H1 (cell line): ENCODE data around the gene NR3C1. TPM values are rescaled to one million over a fixed set of nuclear protein-coding genes. Genes with fewer than 3 reads are reported as not detected.

Experiments
- CTCF ChIA-PET: fragments of 300-600 bp; sonication (Branson Sonifier 250); formaldehyde crosslinking; loops from one replicate; lab custom pipeline; 2021; ENCODE audit not compliant: partially characterized antibody; lab: Charles Lee
- POLR2A ChIA-PET: fragments of 300-600 bp; sonication (Branson Sonifier 250); formaldehyde crosslinking; loops from one replicate; lab custom pipeline; 2021; ENCODE audit warnings: inconsistent platforms; ENCODE audit not compliant: partially characterized antibody; lab: Charles Lee
- DNase-seq, 2 experiments: peaks; one replicate each; pipeline versions ENCODE4 v3.0.0 to v3.0.0-alpha.2; 2010 to 2022; ENCODE audit warnings: low spot score in 2 of 2, low read depth in 1 of 2, mixed read lengths in 1 of 2
- FAIRE-seq: peaks from 2 replicates; lab custom pipeline; 2011; peaks lifted over from hg19 to GRCh38; lab: Jason Lieb, UNC
- H2AFZ ChIP-seq: 2 replicates; pipeline ENCODE4 v1.8.1; 2012; ENCODE audit warnings: low read length, inconsistent platforms
- H2AK5ac ChIP-seq: 2 replicates; pipeline ENCODE4 v1.6.1; 2013; ENCODE audit warnings: low read depth, low read length
- H2BK120ac ChIP-seq: replicated peaks from 2 replicates; pipeline ENCODE3; 2013; ENCODE audit warnings: low read depth, low read length, inconsistent platforms
- H2BK12ac ChIP-seq: 2 replicates; pipeline ENCODE4 v1.6.1; 2013; ENCODE audit warnings: low read depth, low read length
- H2BK15ac ChIP-seq: 2 replicates; pipeline ENCODE4 v1.6.1; 2013; ENCODE audit warnings: low read length
- H2BK20ac ChIP-seq: 2 replicates; pipeline ENCODE4 v1.6.1; 2013; ENCODE audit warnings: low read length
- H2BK5ac ChIP-seq: 2 replicates; pipeline ENCODE4 v1.6.1; 2013; ENCODE audit warnings: low read depth, low read length
- H3K14ac ChIP-seq: 2 replicates; pipeline ENCODE4 v1.6.1; 2013; ENCODE audit warnings: inconsistent platforms; ENCODE audit not compliant: insufficient read length
- H3K18ac ChIP-seq: 2 replicates; pipeline ENCODE4 v1.6.1; 2013; ENCODE audit warnings: low read length; ENCODE audit errors: extremely low read depth
- H3K23ac ChIP-seq: 2 replicates; pipeline ENCODE4 v1.6.1; 2013; ENCODE audit warnings: inconsistent platforms; ENCODE audit not compliant: insufficient read length
- H3K23me2 ChIP-seq: 2 replicates; pipeline ENCODE4 v1.6.1; 2013; ENCODE audit warnings: low read depth, low read length
- H3K27ac ChIP-seq: 2 replicates; pipeline ENCODE4 v1.6.1; 2011; ENCODE audit warnings: low read depth, low read length, inconsistent platforms
- H3K27me3 ChIP-seq, 4 experiments: replicated peaks in 1 of 4; 1 replicate in 1 of 4; 2 replicates in 3 of 4; pipeline versions ENCODE4 v1.6.1 to v1.8.1; 2011 to 2013; ENCODE audit warnings: low read length in 3 of 4, mild to moderate bottlenecking in 3 of 4, inconsistent platforms in 2 of 4, mixed read lengths in 2 of 4, moderate library complexity in 1 of 4; ENCODE audit not compliant: control insufficient read depth in 3 of 4, insufficient read depth in 3 of 4; ENCODE audit errors: extremely low read depth in 1 of 4
- H3K36me3 ChIP-seq, 4 experiments: 2 replicates each; pipeline versions ENCODE4 v1.6.1 to v1.8.1; 2011 to 2013; ENCODE audit warnings: mild to moderate bottlenecking in 4 of 4, low read length in 3 of 4, moderate library complexity in 2 of 4, control low read depth in 1 of 4, inconsistent platforms in 1 of 4; ENCODE audit not compliant: insufficient read depth in 4 of 4, control insufficient read depth in 2 of 4
- H3K4ac ChIP-seq: replicated peaks from 2 replicates; pipeline ENCODE3; 2013; ENCODE audit warnings: low read length, low read depth, mixed read lengths, inconsistent platforms; ENCODE audit not compliant: insufficient read length
- H3K4me1 ChIP-seq, 4 experiments: replicated peaks in 1 of 4; 1 replicate in 1 of 4; 2 replicates in 3 of 4; pipeline versions ENCODE4 v1.6.1 to v1.8.1; 2011 to 2013; ENCODE audit warnings: low read length in 3 of 4, inconsistent platforms in 2 of 4, mixed read lengths in 1 of 4; ENCODE audit not compliant: insufficient read depth in 4 of 4, control insufficient read depth in 3 of 4
- H3K4me2 ChIP-seq, 2 experiments: 2 replicates each; pipeline versions ENCODE4 v1.6.1 to v1.8.1; 2011 to 2013; ENCODE audit warnings: low read depth in 2 of 2, low read length in 2 of 2, control low read depth in 1 of 2, inconsistent platforms in 1 of 2, mild to moderate bottlenecking in 1 of 2; ENCODE audit not compliant: insufficient read depth in 1 of 2
- H3K4me3 ChIP-seq, 4 experiments: fragments of 200-600, 300-600 bp in 1 of 4; sonication (generic), shearing (Covaris generic), sonication (Bioruptor Twin) in 1 of 4; 2 replicates each; pipeline versions ENCODE4 v1.5.1 to v1.8.1; 2011 to 2016; ENCODE audit warnings: low read length in 4 of 4, low read depth in 3 of 4, control low read depth in 2 of 4, inconsistent platforms in 2 of 4, mild to moderate bottlenecking in 2 of 4, mixed read lengths in 1 of 4, moderate library complexity in 1 of 4; ENCODE audit not compliant: insufficient read depth in 2 of 4; ENCODE audit errors: extremely low read depth in 1 of 4
- H3K56ac ChIP-seq: replicated peaks from 2 replicates; pipeline ENCODE3; 2013; ENCODE audit warnings: low read depth, mild to moderate bottlenecking, mixed read lengths, low read length, inconsistent platforms; ENCODE audit not compliant: insufficient read length
- H3K79me1 ChIP-seq: 2 replicates; pipeline ENCODE4 v1.6.1; 2013; ENCODE audit warnings: low read depth, low read length, control low read depth
- H3K79me2 ChIP-seq, 2 experiments: 2 replicates each; pipeline versions ENCODE4 v1.6.1 to v1.8.1; 2012 to 2013; ENCODE audit warnings: low read length in 2 of 2, mild to moderate bottlenecking in 2 of 2, inconsistent platforms in 1 of 2; ENCODE audit not compliant: insufficient read depth in 2 of 2, control insufficient read depth in 1 of 2
- H3K9ac ChIP-seq, 4 experiments: replicated peaks in 1 of 4; 1 replicate in 1 of 4; 2 replicates in 3 of 4; pipeline versions ENCODE4 v1.6.1 to v1.8.1; 2011 to 2013; ENCODE audit warnings: low read depth in 3 of 4, low read length in 3 of 4, control low read depth in 2 of 4, mild to moderate bottlenecking in 2 of 4, moderate library complexity in 2 of 4, inconsistent platforms in 1 of 4; ENCODE audit errors: extremely low read depth in 1 of 4
- H3K9me3 ChIP-seq, 2 experiments: 2 replicates each; pipeline versions ENCODE4 v1.6.1 to v1.8.1; 2012 to 2013; ENCODE audit warnings: mild to moderate bottlenecking in 2 of 2, moderate library complexity in 2 of 2, control low read depth in 1 of 2, inconsistent platforms in 1 of 2, low read depth in 1 of 2, low read length in 1 of 2, mixed read lengths in 1 of 2; ENCODE audit not compliant: insufficient read depth in 2 of 2
- H4K20me1 ChIP-seq, 2 experiments: replicated peaks in 1 of 2; 2 replicates each; pipeline versions ENCODE3 to v1.8.1; 2011 to 2013; ENCODE audit warnings: inconsistent platforms in 2 of 2, low read length in 2 of 2, mild to moderate bottlenecking in 1 of 2; ENCODE audit not compliant: insufficient read depth in 2 of 2, control insufficient read depth in 1 of 2
- H4K5ac ChIP-seq: 2 replicates; pipeline ENCODE4 v1.6.1; 2013; ENCODE audit warnings: low read length, low read depth, mixed read lengths, inconsistent platforms; ENCODE audit not compliant: insufficient read length
- H4K8ac ChIP-seq: 2 replicates; pipeline ENCODE4 v1.8.0; 2013; ENCODE audit warnings: mild to moderate bottlenecking, moderate library complexity, low read length, inconsistent platforms; ENCODE audit not compliant: insufficient read depth; ENCODE audit errors: extremely low read depth
- H4K91ac ChIP-seq: replicated peaks from 2 replicates; pipeline ENCODE3; 2013; ENCODE audit warnings: low read length, mixed read lengths, inconsistent platforms; ENCODE audit not compliant: insufficient read length
- ATF2 ChIP-seq: IDR thresholded peaks from 2 replicates; pipeline ENCODE4 v1.6.1; 2012; ENCODE audit warnings: low read length, inconsistent platforms
- BACH1 ChIP-seq: IDR thresholded peaks from 2 replicates; pipeline ENCODE4 v1.6.1; 2012; ENCODE audit warnings: low read length, improper control_type of control experiment
- RXRA ChIP-seq: IDR thresholded peaks from 2 replicates; pipeline ENCODE4 v1.6.1; 2011; ENCODE audit warnings: low read depth, mild to moderate bottlenecking, low read length, moderate library complexity; ENCODE audit not compliant: insufficient read depth
- SIN3A ChIP-seq, 2 experiments: IDR thresholded peaks in 1 of 2; conservative IDR thresholded peaks in 1 of 2; 2 replicates each; pipeline ENCODE4 v1.6.1; 2011 to 2012; ENCODE audit warnings: low read length in 2 of 2, improper control_type of control experiment in 1 of 2, low read depth in 1 of 2, mild to moderate bottlenecking in 1 of 2
- SP4 ChIP-seq: IDR thresholded peaks from 2 replicates; pipeline ENCODE4 v1.6.1; 2012; ENCODE audit warnings: low read length, inconsistent platforms
- SRF ChIP-seq: IDR thresholded peaks from 2 replicates; pipeline ENCODE4 v1.6.1; 2011; ENCODE audit warnings: mild to moderate bottlenecking, low read depth, low read length, moderate library complexity
- TAF1 ChIP-seq: IDR thresholded peaks from 2 replicates; pipeline ENCODE4 v1.6.1; 2011; ENCODE audit warnings: mild to moderate bottlenecking, low read depth, low read length
- USF2 ChIP-seq: IDR thresholded peaks from 2 replicates; pipeline ENCODE4 v1.6.1; 2011; ENCODE audit warnings: low read length, improper control_type of control experiment
- WGBS, 2 experiments: shearing (Covaris generic) in 1 of 2; methylation state at CpG; one replicate each; pipeline versions ENCODE4 v1.1.6 to v1.1.7; 2013 to 2015; ENCODE audit warnings: low lambda C conversion rate in 2 of 2, mixed read lengths in 2 of 2, inconsistent platforms in 1 of 2, low coverage in 1 of 2, missing lambda C conversion rate in 1 of 2; ENCODE audit not compliant: insufficient replicate concordance in 2 of 2, insufficient coverage in 1 of 2, insufficient read length in 1 of 2; ENCODE audit errors: extremely low coverage in 1 of 2, missing lambda C conversion rate in 1 of 2; 5-methylcytosine and 5-hydroxymethylcytosine counted together
- polyA plus RNA-seq, 7 experiments: library from polyadenylated mRNA; depleted of rRNA in 3 of 7; stranded (reverse) in 5 of 7; unstranded in 2 of 7; fragments of >200 nt in 5 of 7; fragments of 200-250 nt in 2 of 7; gene quantifications; 1 replicate in 5 of 7; 2 replicates in 1 of 7; 4 replicates in 1 of 7; pipeline versions ENCODE4 v1.2.1 to v1.2.3, GENCODE V29; 2011 to 2013; ENCODE audit warnings: missing spikeins in 2 of 7, mixed read lengths in 2 of 7
- total RNA-seq: library from RNA; stranded (reverse); fragmentation: NEBNext Ultra II Directional; extraction: Animal tissue kit (Norgen Biotek cat#: 25700); gene quantifications from 2 replicates; pipeline ENCODE4 v1.2.1, GENCODE V29; 2021
- TF ChIP-seq, protein P1 (sequence below): IDR thresholded peaks from 2 replicates; pipeline ENCODE4 v1.6.1; 2012; ENCODE audit warnings: inconsistent platforms

Gene NR3C1
- total and polyA plus RNA-seq, 2 of the 8 experiments (the other 6 are each of a cell fraction or from before 2014, with no cell fraction given), result 1.7 to 5.4 TPM

- WGBS, 2 experiments, result 16% methylated on average over 20 of the region's 20 CpGs; no CpG with 5 or more reads in 1 of the 2 experiments
- no peaks in the 10 kb centered on the region for H3K9me3 ChIP-seq
- TF ChIP-seq ATF2, result no peak
- TF ChIP-seq TAF1, result no peak
- TF ChIP-seq, protein P1, sequence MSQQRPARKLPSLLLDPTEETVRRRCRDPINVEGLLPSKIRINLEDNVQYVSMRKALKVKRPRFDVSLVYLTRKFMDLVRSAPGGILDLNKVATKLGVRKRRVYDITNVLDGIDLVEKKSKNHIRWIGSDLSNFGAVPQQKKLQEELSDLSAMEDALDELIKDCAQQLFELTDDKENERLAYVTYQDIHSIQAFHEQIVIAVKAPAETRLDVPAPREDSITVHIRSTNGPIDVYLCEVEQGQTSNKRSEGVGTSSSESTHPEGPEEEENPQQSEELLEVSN, result peak; percentile 32; the same call in 1 of the 2 replicates
- TF ChIP-seq SIN3A (conservative IDR thresholded peaks at IDR 0.05 in 1 of 2, IDR thresholded peaks at IDR 0.05 in 1 of 2; ENCODE audit: low read depth in 1 of 2, low read length in 2 of 2), result peak in 1 of 2 experiments; percentile 30; a peak in 2 of 4 replicates
- TF ChIP-seq SRF, result no peak
- TF ChIP-seq USF2, result no peak
- TF ChIP-seq BACH1, result no peak
- TF ChIP-seq RXRA, result no peak
- no peak for TF ChIP-seq SP4
Observed at GRCh38 chr5:143402017-143402552, 1.4 kb downstream of the NR3C1 start.

More at GRCh38 chr5:143402017-143402552, 1.4 kb downstream of the NR3C1 start:
- Histone ChIP-seq H4K91ac (no peak overlapping the region), H2AFZ (no peak overlapping the region), H2BK15ac (no peak overlapping the region), H3K4ac (no peak overlapping the region), H3K27ac (no peak overlapping the region), H3K18ac (no peak overlapping the region), H3K27me3 (peaks cover 5 to 27% (median 12%) of the 10 kb centered on the region in 4 experiments; a peak in 6 of 7 replicates), H3K79me2 (0 out of 4 replicates have a peak, but pooled peaks cover 0 to 2% of the 10 kb centered on the region in 2 experiments), H3K56ac (no peak overlapping the region), H3K14ac (no peak overlapping the region), H4K20me1 (no peaks in the 10 kb centered on the region), H3K4me3 (peak overlapping the region; percentile 67 to 80 (median 72)), H2AK5ac (no peak overlapping the region), H3K4me2 (peak overlapping the region; percentile 86 to 98), H3K9ac (no peak overlapping the region), H3K4me1 (peaks cover 0 to 11% (median 5%) of the 10 kb centered on the region in 4 experiments; a peak in 6 of 7 replicates), H4K8ac (no peak overlapping the region), H2BK20ac (no peak overlapping the region), H2BK5ac (no peak overlapping the region), H2BK120ac (no peak overlapping the region), H3K79me1 (no peaks in the 10 kb centered on the region), H2BK12ac (no peak overlapping the region), H4K5ac (no peak overlapping the region), H3K36me3 (no peaks in the 10 kb centered on the region), H3K23ac (no peak overlapping the region), H3K23me2 (peaks cover 14% of the 10 kb centered on the region)
- POLR2A ChIA-PET, result no interaction called here
- FAIRE-seq (no peak), DNase-seq (no peak)
- CTCF ChIA-PET, result interaction anchor here (1.4 kb wide), 1 partner anchor 399 kb away, joined by 3 read pairs; no protein-coding TSS in a partner anchor
